GM23338 (cell line): ENCODE results near the gene SHISA3. TPM values are rescaled to one million over a fixed set of nuclear protein-coding genes. Genes with fewer than 3 reads are reported as not detected.

ENCODE experiments used
- ATAC-seq: fragments of 200-7000 bp; cut with Tn5 transposase; 3 replicates; pipeline ENCODE4 v1.9.1; 2020
- DNase-seq: peaks from one replicate; pipeline ENCODE4 v3.0.0-alpha.2; 2015; ENCODE audit warnings: low spot score
- H2AFZ ChIP-seq: fragments of 200-600 bp; sonication (generic); 2 replicates; pipeline ENCODE4 v1.8.0; 2016; ENCODE audit warnings: antibody characterized with exemption, mild to moderate bottlenecking, moderate library complexity
- H3F3A ChIP-seq: fragments of 200-600 bp; sonication (generic); replicated peaks from 2 replicates; pipeline ENCODE4 v1.8.0; 2017; ENCODE audit warnings: antibody characterized with exemption, mixed run types, low read depth
- H3K27ac ChIP-seq: fragments of 200-600 bp; sonication (generic); 2 replicates; pipeline ENCODE4 v1.6.1; 2016; ENCODE audit warnings: low read depth
- H3K27me3 ChIP-seq: fragments of 200-600 bp; sonication (generic); 2 replicates; pipeline ENCODE4 v1.8.0; 2016; ENCODE audit warnings: mild to moderate bottlenecking, mixed run types, moderate library complexity; ENCODE audit not compliant: insufficient read depth
- H3K36me3 ChIP-seq: fragments of 200-600 bp; sonication (generic); 2 replicates; pipeline ENCODE4 v1.8.0; 2016; ENCODE audit warnings: mild to moderate bottlenecking; ENCODE audit not compliant: insufficient read depth
- H3K4me1 ChIP-seq: fragments of 200-600 bp; sonication (generic); 2 replicates; pipeline ENCODE4 v1.8.0; 2016; ENCODE audit warnings: mild to moderate bottlenecking, moderate library complexity; ENCODE audit not compliant: insufficient read depth
- H3K4me2 ChIP-seq: fragments of 200-600 bp; sonication (generic); 2 replicates; pipeline ENCODE4 v1.7.1; 2017; ENCODE audit warnings: mixed run types
- H3K4me3 ChIP-seq: fragments of 200-600 bp; sonication (generic); 2 replicates; pipeline ENCODE4 v1.6.1; 2016; ENCODE audit warnings: mixed run types
- H3K79me2 ChIP-seq: fragments of 200-600 bp; sonication (generic); replicated peaks from 2 replicates; pipeline ENCODE4 v1.8.0; 2017; ENCODE audit warnings: mild to moderate bottlenecking; ENCODE audit not compliant: insufficient read depth
- H3K9me2 ChIP-seq: fragments of 200-600 bp; sonication (generic); 2 replicates; pipeline ENCODE4 v1.8.0; 2017; ENCODE audit not compliant: insufficient read depth
- H4K20me1 ChIP-seq: fragments of 200-600 bp; sonication (generic); replicated peaks from 2 replicates; pipeline ENCODE4 v1.8.0; 2017; ENCODE audit warnings: mild to moderate bottlenecking; ENCODE audit not compliant: insufficient read depth
- H3K27ac Mint-ChIP-seq: 2 replicates; pipeline ENCODE4 v1.8.0; 2020; ENCODE audit warnings: inconsistent platforms, mild to moderate bottlenecking, moderate library complexity, mixed read lengths
- H3K27me3 Mint-ChIP-seq: 3 replicates; pipeline ENCODE4 v1.8.0; 2022; ENCODE audit warnings: low read depth, mild to moderate bottlenecking, moderate library complexity, mixed read lengths, inconsistent platforms; ENCODE audit not compliant: insufficient read depth, poor library complexity
- H3K36me3 Mint-ChIP-seq: 3 replicates; pipeline ENCODE4 v1.8.0; 2021; ENCODE audit warnings: low read depth, mild to moderate bottlenecking, inconsistent platforms, moderate library complexity, mixed read lengths
- H3K4me1 Mint-ChIP-seq: 3 replicates; pipeline ENCODE4 v1.8.0; 2020; ENCODE audit warnings: mild to moderate bottlenecking, inconsistent platforms, mixed read lengths
- H3K4me3 Mint-ChIP-seq: 3 replicates; pipeline ENCODE4 v1.8.0; 2021; ENCODE audit warnings: moderate library complexity, mild to moderate bottlenecking, inconsistent platforms, mixed read lengths
- H3K9me3 Mint-ChIP-seq: 3 replicates; pipeline ENCODE4 v1.8.0; 2020; ENCODE audit warnings: moderate library complexity, mild to moderate bottlenecking, inconsistent platforms, mixed read lengths
- ETS1 ChIP-seq: IDR thresholded peaks from 2 replicates; pipeline ENCODE4 v1.6.1; 2016; ENCODE audit warnings: antibody characterized with exemption
- EZH2 ChIP-seq: fragments of 200-600 bp; sonication (generic); IDR thresholded peaks from one replicate; pipeline ENCODE4 v1.8.0; 2017; ENCODE audit warnings: antibody characterized with exemption, mild to moderate bottlenecking, low read depth; ENCODE audit not compliant: unreplicated experiment
- POLR2AphosphoS5 ChIP-seq: IDR thresholded peaks from 2 replicates; pipeline ENCODE4 v1.6.1; 2016; ENCODE audit warnings: antibody characterized with exemption, low read depth
- ZNF114 ChIP-seq: fragments of 250-450 bp; sonication (Bioruptor Pico); IDR thresholded peaks from 2 replicates; pipeline ENCODE4 v1.5.0; 2020; ENCODE audit warnings: mild to moderate bottlenecking, moderate library complexity
- polyA plus RNA-seq: library from polyadenylated mRNA; unstranded; fragments of >200 nt; fragmentation: Nextera tagmentation; extraction: Ambion mirVana; gene quantifications from 2 replicates; pipeline ENCODE4 v1.2.1, GENCODE V29; 2016
- total RNA-seq: library from RNA; depleted of rRNA; stranded (reverse); fragments of >200 nt; shearing (Covaris generic); gene quantifications from 2 replicates; pipeline ENCODE4 v1.2.3, GENCODE V29; 2014

SHISA3 gene
- total and polyA plus RNA-seq, 2 experiments from 2014 or later: 4.4 to 5.0 TPM

GRCh38 chr4:42392436-42392835 lies 4.9 kb upstream of the SHISA3 start:
- no peak overlapping the region for H3K27ac ChIP-seq
- peaks cover 39% of the 10 kb centered on the region for H3K27me3 Mint-ChIP-seq

GRCh38 chr4:42395595-42395994 lies 1.7 kb upstream of the SHISA3 start:
- Mint-ChIP-seq H3K36me3 (no peaks in the 10 kb centered on the region; the same call in 2 of the 3 replicates), H3K4me1 (peaks cover 59% of the 10 kb centered on the region), H3K4me3 (no peak overlapping the region), H3K9me3 (peaks cover 6% of the 10 kb centered on the region; the same call in 2 of the 3 replicates), H3K27ac (no peak overlapping the region), H3K27me3 (peaks cover 63% of the 10 kb centered on the region)
- H3K4me2 ChIP-seq: peak overlapping the region; percentile 88; the same call in 1 of the 2 replicates
- no peak for DNase-seq
- H4K20me1 ChIP-seq: no peaks in the 10 kb centered on the region
- no peaks in the 10 kb centered on the region for H3K79me2 ChIP-seq
- no peak overlapping the region for H3K27ac ChIP-seq
- H3K9me2 ChIP-seq: no peaks in the 10 kb centered on the region
- H3K4me3 ChIP-seq: peak overlapping the region; percentile 64; the same call in 1 of the 2 replicates
- TF ChIP-seq ZNF114 (CRISPR knock-in tag): no peak
- peaks cover 20% of the 10 kb centered on the region for H3F3A ChIP-seq
- H3K4me1 ChIP-seq: peaks cover 37% of the 10 kb centered on the region
- no peak for ATAC-seq
- no peak overlapping the region for H2AFZ ChIP-seq
- peaks cover 62% of the 10 kb centered on the region for H3K27me3 ChIP-seq
- H3K36me3 ChIP-seq: no peaks in the 10 kb centered on the region

More at GRCh38 chr4:42392436-42392835, 4.9 kb upstream of the SHISA3 start:
- H3K27ac Mint-ChIP-seq: no peak overlapping the region
- Histone ChIP-seq H3F3A (peaks cover 5% of the 10 kb centered on the region), H3K9me2 (no peaks in the 10 kb centered on the region), H4K20me1 (no peaks in the 10 kb centered on the region), H3K4me3 (no peak overlapping the region), H3K4me1 (peaks cover 26% of the 10 kb centered on the region), H3K27me3 (peaks cover 30% of the 10 kb centered on the region), H3K79me2 (no peaks in the 10 kb centered on the region), H3K36me3 (no peaks in the 10 kb centered on the region), H3K4me2 (no peak overlapping the region), H2AFZ (no peak overlapping the region)
- H3K4me1 Mint-ChIP-seq: peaks cover 45% of the 10 kb centered on the region
- no peak for TF ChIP-seq POLR2AphosphoS5
- no peak overlapping the region for H3K4me3 Mint-ChIP-seq
- no peaks in the 10 kb centered on the region; the same call in 2 of the 3 replicates for H3K36me3 Mint-ChIP-seq
- no peak for DNase-seq
- H3K9me3 Mint-ChIP-seq: peaks cover 6% of the 10 kb centered on the region; the same call in 2 of the 3 replicates
- no peak for ATAC-seq

- peak overlapping the region; percentile 87 for H3K4me3 Mint-ChIP-seq
- Histone ChIP-seq H3K36me3 (no peaks in the 10 kb centered on the region), H3K4me2 (peak overlapping the region; percentile 88), H3K27ac (no peak overlapping the region), H3K4me1 (peaks cover 37% of the 10 kb centered on the region), H3K27me3 (peaks cover 69% of the 10 kb centered on the region), H4K20me1 (no peaks in the 10 kb centered on the region), H2AFZ (peak overlapping the region; percentile 85), H3F3A (peaks cover 22% of the 10 kb centered on the region), H3K4me3 (peak overlapping the region; percentile 64), H3K9me2 (no peaks in the 10 kb centered on the region), H3K79me2 (no peaks in the 10 kb centered on the region)
- peaks cover 5% of the 10 kb centered on the region for H3K36me3 Mint-ChIP-seq
- TF ChIP-seq ETS1 (no peak), EZH2 (peak; percentile 49)
- ATAC-seq: no peak
- H3K27ac Mint-ChIP-seq: no peak overlapping the region
- DNase-seq: peak; percentile 46
- peaks cover 70% of the 10 kb centered on the region for H3K27me3 Mint-ChIP-seq
- peaks cover 59% of the 10 kb centered on the region for H3K4me1 Mint-ChIP-seq
- H3K9me3 Mint-ChIP-seq: peaks cover 6% of the 10 kb centered on the region; the same call in 2 of the 3 replicates
Observed at GRCh38 chr4:42396361-42396751, 932 bp upstream of the SHISA3 start.
